ENCODE results near the gene NUP205.

GRCh38 chr7:135602304-135602703 is 44.6 kb downstream of the NUP205 start:
- TF ChIP-seq, protein P1, sequence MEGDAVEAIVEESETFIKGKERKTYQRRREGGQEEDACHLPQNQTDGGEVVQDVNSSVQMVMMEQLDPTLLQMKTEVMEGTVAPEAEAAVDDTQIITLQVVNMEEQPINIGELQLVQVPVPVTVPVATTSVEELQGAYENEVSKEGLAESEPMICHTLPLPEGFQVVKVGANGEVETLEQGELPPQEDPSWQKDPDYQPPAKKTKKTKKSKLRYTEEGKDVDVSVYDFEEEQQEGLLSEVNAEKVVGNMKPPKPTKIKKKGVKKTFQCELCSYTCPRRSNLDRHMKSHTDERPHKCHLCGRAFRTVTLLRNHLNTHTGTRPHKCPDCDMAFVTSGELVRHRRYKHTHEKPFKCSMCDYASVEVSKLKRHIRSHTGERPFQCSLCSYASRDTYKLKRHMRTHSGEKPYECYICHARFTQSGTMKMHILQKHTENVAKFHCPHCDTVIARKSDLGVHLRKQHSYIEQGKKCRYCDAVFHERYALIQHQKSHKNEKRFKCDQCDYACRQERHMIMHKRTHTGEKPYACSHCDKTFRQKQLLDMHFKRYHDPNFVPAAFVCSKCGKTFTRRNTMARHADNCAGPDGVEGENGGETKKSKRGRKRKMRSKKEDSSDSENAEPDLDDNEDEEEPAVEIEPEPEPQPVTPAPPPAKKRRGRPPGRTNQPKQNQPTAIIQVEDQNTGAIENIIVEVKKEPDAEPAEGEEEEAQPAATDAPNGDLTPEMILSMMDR (IDR thresholded peaks at IDR 0.05) = no peak
- no peak for TF ChIP-seq EZH2 (IDR thresholded peaks at IDR 0.05; ENCODE audit: borderline replicate concordance, insufficient read depth, low read depth, low read length, poor library complexity, severe bottlenecking)
